Neutrophil (primary cell): ENCODE results near the gene LRTM1.

Source experiments
- H3K27ac ChIP-seq: fragments of 200-600 bp; sonication (generic); 2 replicates; pipeline ENCODE4 v1.5.1; 2016; ENCODE audit warnings: mild to moderate bottlenecking, moderate library complexity
- H3K27me3 ChIP-seq: fragments of 200-600 bp; sonication (generic); 2 replicates; pipeline ENCODE4 v1.6.0; 2016; ENCODE audit warnings: mild to moderate bottlenecking
- H3K36me3 ChIP-seq: fragments of 200-600 bp; sonication (generic); 2 replicates; pipeline ENCODE4 v1.5.1; 2017
- H3K4me1 ChIP-seq, 2 experiments: fragments of 200-600 bp in 1 of 2; sonication (generic) in 1 of 2; 1 replicate in 1 of 2; 2 replicates in 1 of 2; pipeline versions ENCODE4 v1.5.1 to v1.6.1; 2013 to 2016; ENCODE audit warnings: low read depth in 1 of 2, low read length in 1 of 2, mild to moderate bottlenecking in 1 of 2, moderate library complexity in 1 of 2; ENCODE audit not compliant: control insufficient read depth in 1 of 2, insufficient read depth in 1 of 2
- H3K4me3 ChIP-seq, 2 experiments: fragments of 200-600 bp in 1 of 2; sonication (generic) in 1 of 2; 1 replicate in 1 of 2; 2 replicates in 1 of 2; pipeline ENCODE4 v1.5.1; 2013 to 2016; ENCODE audit warnings: low read depth in 1 of 2, low read length in 1 of 2, mild to moderate bottlenecking in 1 of 2, moderate library complexity in 1 of 2
- H3K9me3 ChIP-seq: fragments of 200-600 bp; sonication (generic); 2 replicates; pipeline ENCODE4 v1.5.1; 2016
- CTCF ChIP-seq: fragments of 200-600 bp; sonication (generic); IDR thresholded peaks from 2 replicates; pipeline ENCODE4 v1.5.1; 2016; ENCODE audit warnings: antibody characterized with exemption

LRTM1 gene

DNA sequence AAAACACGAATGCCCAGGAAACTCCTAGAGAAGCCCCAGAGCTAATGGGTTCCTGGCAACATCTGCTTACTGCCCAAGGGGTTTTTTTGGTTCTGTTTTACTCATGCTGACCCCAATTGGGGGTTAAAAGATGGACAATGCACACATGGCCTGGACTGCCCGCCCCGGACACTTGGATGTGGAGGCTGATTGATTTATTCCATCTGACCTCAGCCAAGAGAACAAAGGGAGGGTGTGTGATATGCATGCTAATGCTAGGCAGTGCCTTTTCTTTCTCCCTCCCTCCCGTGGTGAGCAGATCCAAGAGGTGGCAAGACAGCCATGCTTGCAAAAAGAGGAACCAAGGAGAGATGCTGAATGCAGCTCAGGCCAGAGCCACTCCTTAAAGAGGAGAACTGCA, 3.3 kb upstream of the LRTM1 start:
- TF ChIP-seq CTCF, result no peak
- H3K4me3 ChIP-seq, result no peak overlapping the region
- no peak overlapping the region for H3K27ac ChIP-seq
- no peaks in the 10 kb centered on the region for H3K9me3 ChIP-seq
- H3K4me1 ChIP-seq, result no peaks in the 10 kb centered on the region
- no peaks in the 10 kb centered on the region for H3K36me3 ChIP-seq
- H3K27me3 ChIP-seq, result no peaks in the 10 kb centered on the region

DNA sequence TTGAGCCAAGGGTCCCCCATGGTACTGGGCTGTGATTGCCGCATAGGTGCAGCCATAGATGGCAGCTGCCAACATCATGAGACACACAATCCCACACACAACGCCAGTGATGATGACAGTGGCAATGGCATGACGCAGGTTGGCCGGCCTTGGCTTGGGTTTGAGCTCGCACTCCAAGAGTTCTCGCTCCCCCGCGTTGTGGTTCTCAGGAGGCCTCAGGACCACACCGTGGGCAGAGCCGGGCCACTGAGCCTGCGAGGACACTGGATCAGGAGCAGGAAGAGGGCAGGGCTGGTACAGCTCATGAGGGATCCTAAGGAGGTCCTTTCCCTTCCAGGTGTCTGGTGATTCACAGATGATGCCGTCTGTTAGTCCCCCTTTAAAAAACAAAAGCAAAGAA, 9.3 kb downstream of the LRTM1 start:
- H3K9me3 ChIP-seq, result no peaks in the 10 kb centered on the region
- H3K4me3 ChIP-seq, result no peak overlapping the region
- H3K4me1 ChIP-seq, result no peaks in the 10 kb centered on the region
- H3K27me3 ChIP-seq, result no peaks in the 10 kb centered on the region
- no peak overlapping the region for H3K27ac ChIP-seq
- no peaks in the 10 kb centered on the region for H3K36me3 ChIP-seq
- no peak for TF ChIP-seq CTCF

GRCh38 chr3:54917862-54918261, 10.0 kb downstream of the LRTM1 start:
- Histone ChIP-seq H3K27me3 (no peaks in the 10 kb centered on the region), H3K4me3 (no peak overlapping the region), H3K36me3 (no peaks in the 10 kb centered on the region), H3K9me3 (no peaks in the 10 kb centered on the region), H3K4me1 (no peaks in the 10 kb centered on the region), H3K27ac (no peak overlapping the region)
- no peak for TF ChIP-seq CTCF

- H3K9me3 ChIP-seq, result no peaks in the 10 kb centered on the region
- TF ChIP-seq CTCF, result no peak
- H3K27ac ChIP-seq, result no peak overlapping the region
- H3K4me3 ChIP-seq, result no peak overlapping the region
- H3K36me3 ChIP-seq, result no peaks in the 10 kb centered on the region
- H3K4me1 ChIP-seq, result no peaks in the 10 kb centered on the region
- H3K27me3 ChIP-seq, result no peaks in the 10 kb centered on the region
Measured at GRCh38 chr3:54917174-54917573, 10.7 kb downstream of the LRTM1 start.

- Histone ChIP-seq H3K27ac (no peak overlapping the region), H3K27me3 (no peaks in the 10 kb centered on the region), H3K36me3 (no peaks in the 10 kb centered on the region), H3K9me3 (no peaks in the 10 kb centered on the region), H3K4me1 (no peaks in the 10 kb centered on the region), H3K4me3 (no peak overlapping the region)
- TF ChIP-seq CTCF, result no peak
Measured at GRCh38 chr3:54916732-54917131, 11.1 kb downstream of the LRTM1 start.

GRCh38 chr3:54915976-54916375, 11.9 kb downstream of the LRTM1 start:
- Histone ChIP-seq H3K27ac (no peak overlapping the region), H3K4me3 (no peak overlapping the region), H3K27me3 (no peaks in the 10 kb centered on the region), H3K36me3 (no peaks in the 10 kb centered on the region), H3K4me1 (no peaks in the 10 kb centered on the region), H3K9me3 (no peaks in the 10 kb centered on the region)
- no peak for TF ChIP-seq CTCF
